ENCODE measurements around the gene SSTR3.

- TF ChIP-seq EZH2 (IDR thresholded peaks at IDR 0.05; ENCODE audit: insufficient read depth, poor library complexity, severe bottlenecking) (no peak), EZH2phosphoT487 (IDR thresholded peaks at IDR 0.05; ENCODE audit: insufficient read depth, low read depth) (no peak)
Observed at GRCh38 chr22:37195921-37196320, 16.4 kb downstream of the SSTR3 start.

All from GM23248 (cell line).